Tibial nerve (tissue), 4 donors: ENCODE results near the gene TERT. TPM values are rescaled to one million over a fixed set of nuclear protein-coding genes. Genes with fewer than 3 reads are reported as not detected.

ENCODE experiments used
- DNase-seq, 2 donors: peaks; one replicate each; pipeline ENCODE4 v3.0.0-alpha.2; 2019; ENCODE audit warnings: low spot score in 2 of 2
- H3K27ac ChIP-seq, 4 donors: fragments of 200-600 bp; sonication (generic) in 3 of 4; one replicate each; pipeline ENCODE4 v1.5.1; 2017 to 2019; ENCODE audit warnings: mild to moderate bottlenecking in 1 of 4
- H3K27me3 ChIP-seq, 2 donors: fragments of 200-600 bp; sonication (generic) in 1 of 2; one replicate each; pipeline versions ENCODE4 v1.5.1 to v1.6.0; 2017 to 2019
- H3K36me3 ChIP-seq, 3 donors: fragments of 200-600 bp; sonication (generic); one replicate each; pipeline ENCODE4 v1.5.1; 2018 to 2019
- H3K4me1 ChIP-seq, 4 donors: fragments of 200-600 bp; sonication (generic) in 3 of 4; one replicate each; pipeline ENCODE4 v1.5.1; 2017 to 2019
- H3K4me3 ChIP-seq, 4 donors: fragments of 200-600 bp; sonication (generic) in 3 of 4; one replicate each; pipeline ENCODE4 v1.5.1; 2017 to 2019; ENCODE audit warnings: mild to moderate bottlenecking in 1 of 4, moderate library complexity in 1 of 4
- H3K9me3 ChIP-seq, 4 donors: fragments of 200-600 bp; sonication (generic) in 3 of 4; one replicate each; pipeline ENCODE4 v1.5.1; 2017 to 2019
- EP300 ChIP-seq, 2 donors: sonication (generic); formaldehyde crosslinking; IDR thresholded peaks; one replicate each; pipeline ENCODE4 v1.6.1; 2017; ENCODE audit warnings: antibody characterized with exemption in 2 of 2, mild to moderate bottlenecking in 1 of 2
- POLR2A ChIP-seq, 2 donors: fragments of 450-650 bp; IDR thresholded peaks; one replicate each; pipeline ENCODE4 v1.6.1; 2017; ENCODE audit warnings: antibody characterized with exemption in 2 of 2, mild to moderate bottlenecking in 2 of 2, moderate library complexity in 2 of 2
- WGBS, 2 donors: methylation state at CpG; one replicate each; pipeline ENCODE4 v1.1.5; 2018; 5-methylcytosine and 5-hydroxymethylcytosine counted together
- total RNA-seq, 4 donors: library from RNA; depleted of rRNA; stranded (reverse); fragments of >200 nt; gene quantifications; one replicate each; pipeline ENCODE4 v1.1.0, GENCODE V29; 2016
- TF ChIP-seq, protein P1 (sequence below), 5 experiments: fragments of 200-600 bp in 3 of 5; fragments of 450-650 bp in 2 of 5; sonication (generic) in 3 of 5; IDR thresholded peaks; one replicate each; pipeline ENCODE4 v1.5.1; 2016 to 2019; ENCODE audit warnings: antibody characterized with exemption in 5 of 5, mild to moderate bottlenecking in 3 of 5, moderate library complexity in 2 of 5

The TERT gene
- total RNA-seq, 4 donors from 2014 or later, result not detected

DNA sequence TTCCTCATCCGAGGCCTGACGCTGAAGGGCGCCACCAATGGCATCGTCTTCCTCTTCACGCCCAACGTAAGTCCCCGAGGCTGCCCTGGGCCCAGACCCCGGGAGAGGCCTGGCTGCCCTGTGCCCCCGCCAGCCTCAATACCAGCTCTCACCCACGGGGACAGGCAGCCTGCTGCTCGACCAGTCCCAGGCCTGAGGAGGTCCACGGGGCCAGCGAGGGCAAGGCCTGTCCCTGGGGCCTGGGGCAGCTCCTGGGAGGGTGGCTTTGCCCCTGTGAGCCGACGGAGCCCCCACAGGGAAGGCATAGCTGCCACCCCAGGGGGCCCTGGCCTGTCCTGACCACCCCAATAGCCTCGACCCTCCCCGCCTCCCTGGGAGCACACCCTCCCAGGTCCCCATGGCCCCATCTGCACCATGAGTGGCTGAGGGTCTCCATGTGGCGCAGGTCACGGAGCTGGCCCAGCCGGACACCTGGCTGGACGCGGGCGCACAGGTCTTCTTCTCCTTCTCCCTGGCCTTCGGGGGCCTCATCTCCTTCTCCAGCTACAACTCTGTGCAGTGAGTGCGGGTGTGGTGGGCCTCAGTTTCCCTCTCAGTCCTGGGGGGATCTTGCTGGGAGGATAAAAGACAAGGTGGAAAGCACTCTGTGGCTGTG is 81.2 kb downstream of the TERT start:
- no peaks in the 10 kb centered on the region for H3K36me3 ChIP-seq
- WGBS, 2 donors, result 83 to 88% methylated on average over 21 to 25 of the region's 25 CpGs
- no peak overlapping the region for H3K27ac ChIP-seq
- peaks cover 0 to 6% of the 10 kb centered on the region in 2 donors for H3K27me3 ChIP-seq
- no peaks in the 10 kb centered on the region for H3K4me1 ChIP-seq
- peaks cover 0 to 18% (median 0%) of the 10 kb centered on the region in 4 donors for H3K9me3 ChIP-seq
- no peak for DNase-seq
- no peak overlapping the region for H3K4me3 ChIP-seq
- TF ChIP-seq EP300 (IDR thresholded peaks at IDR 0.05) (no peak), POLR2A (IDR thresholded peaks at IDR 0.05) (no peak)
- TF ChIP-seq, protein P1, sequence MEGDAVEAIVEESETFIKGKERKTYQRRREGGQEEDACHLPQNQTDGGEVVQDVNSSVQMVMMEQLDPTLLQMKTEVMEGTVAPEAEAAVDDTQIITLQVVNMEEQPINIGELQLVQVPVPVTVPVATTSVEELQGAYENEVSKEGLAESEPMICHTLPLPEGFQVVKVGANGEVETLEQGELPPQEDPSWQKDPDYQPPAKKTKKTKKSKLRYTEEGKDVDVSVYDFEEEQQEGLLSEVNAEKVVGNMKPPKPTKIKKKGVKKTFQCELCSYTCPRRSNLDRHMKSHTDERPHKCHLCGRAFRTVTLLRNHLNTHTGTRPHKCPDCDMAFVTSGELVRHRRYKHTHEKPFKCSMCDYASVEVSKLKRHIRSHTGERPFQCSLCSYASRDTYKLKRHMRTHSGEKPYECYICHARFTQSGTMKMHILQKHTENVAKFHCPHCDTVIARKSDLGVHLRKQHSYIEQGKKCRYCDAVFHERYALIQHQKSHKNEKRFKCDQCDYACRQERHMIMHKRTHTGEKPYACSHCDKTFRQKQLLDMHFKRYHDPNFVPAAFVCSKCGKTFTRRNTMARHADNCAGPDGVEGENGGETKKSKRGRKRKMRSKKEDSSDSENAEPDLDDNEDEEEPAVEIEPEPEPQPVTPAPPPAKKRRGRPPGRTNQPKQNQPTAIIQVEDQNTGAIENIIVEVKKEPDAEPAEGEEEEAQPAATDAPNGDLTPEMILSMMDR (IDR thresholded peaks at IDR 0.05), result no peak

DNA sequence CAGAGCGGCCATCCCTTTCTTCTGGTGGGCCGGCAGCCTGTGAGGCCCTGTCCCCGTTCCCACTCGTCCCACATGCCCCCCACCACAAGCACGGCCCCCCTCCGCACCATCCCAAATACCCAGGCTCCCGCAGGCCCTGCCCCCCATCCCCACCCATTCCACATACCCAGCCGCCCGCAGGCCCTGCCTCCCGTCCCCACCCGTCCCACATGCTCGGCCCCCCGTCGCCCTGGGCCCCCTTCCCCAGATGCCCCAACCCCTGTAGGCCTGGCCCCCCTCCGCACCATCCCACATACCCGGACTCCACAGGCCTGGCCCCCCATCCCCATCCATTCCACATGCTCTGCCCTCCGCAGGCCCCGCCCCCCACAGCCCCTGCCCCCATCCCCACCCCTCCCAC is 82.0 kb downstream of the TERT start:
- H3K4me1 ChIP-seq, result no peaks in the 10 kb centered on the region
- DNase-seq, result no peak
- 90% methylated on average over 18 of the region's 18 CpGs for WGBS, 2 donors
- no peaks in the 10 kb centered on the region for H3K36me3 ChIP-seq
- H3K27ac ChIP-seq, result no peak overlapping the region
- peaks cover 0 to 11% of the 10 kb centered on the region in 2 donors for H3K27me3 ChIP-seq
- peaks cover 0 to 18% (median 0%) of the 10 kb centered on the region in 4 donors for H3K9me3 ChIP-seq
- TF ChIP-seq, protein P1 (IDR thresholded peaks at IDR 0.05), result no peak
- no peak for TF ChIP-seq EP300 (IDR thresholded peaks at IDR 0.05)
- no peak for TF ChIP-seq POLR2A (IDR thresholded peaks at IDR 0.05)
- no peak overlapping the region for H3K4me3 ChIP-seq

DNA sequence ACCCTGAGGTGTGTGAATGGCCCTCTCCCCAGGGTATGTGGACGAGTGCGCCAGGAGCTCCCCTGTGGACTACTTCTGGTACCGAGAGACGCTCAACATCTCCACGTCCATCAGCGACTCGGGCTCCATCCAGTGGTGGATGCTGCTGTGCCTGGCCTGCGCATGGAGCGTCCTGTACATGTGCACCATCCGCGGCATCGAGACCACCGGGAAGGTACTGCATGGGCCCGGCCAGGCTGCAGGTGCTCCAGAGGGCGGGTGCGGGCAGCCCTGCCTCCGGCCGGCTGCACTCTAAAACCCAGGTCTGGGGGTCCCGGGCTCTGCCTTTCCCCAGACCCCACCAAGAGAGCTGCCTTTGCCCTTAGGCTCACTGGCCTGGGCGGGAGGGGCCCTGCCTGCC is 82.6 kb downstream of the TERT start:
- H3K27me3 ChIP-seq, result peaks cover 0 to 16% of the 10 kb centered on the region in 2 donors
- 88 to 89% methylated on average over 16 to 20 of the region's 20 CpGs for WGBS, 2 donors
- H3K9me3 ChIP-seq, result peaks cover 0 to 18% (median 0%) of the 10 kb centered on the region in 4 donors
- H3K4me3 ChIP-seq, result no peak overlapping the region
- TF ChIP-seq POLR2A (IDR thresholded peaks at IDR 0.05) (no peak), EP300 (IDR thresholded peaks at IDR 0.05) (no peak)
- TF ChIP-seq, protein P1 (IDR thresholded peaks at IDR 0.05), result no peak
- DNase-seq, result no peak
- H3K4me1 ChIP-seq, result no peaks in the 10 kb centered on the region
- H3K27ac ChIP-seq, result no peak overlapping the region
- no peaks in the 10 kb centered on the region for H3K36me3 ChIP-seq

DNA sequence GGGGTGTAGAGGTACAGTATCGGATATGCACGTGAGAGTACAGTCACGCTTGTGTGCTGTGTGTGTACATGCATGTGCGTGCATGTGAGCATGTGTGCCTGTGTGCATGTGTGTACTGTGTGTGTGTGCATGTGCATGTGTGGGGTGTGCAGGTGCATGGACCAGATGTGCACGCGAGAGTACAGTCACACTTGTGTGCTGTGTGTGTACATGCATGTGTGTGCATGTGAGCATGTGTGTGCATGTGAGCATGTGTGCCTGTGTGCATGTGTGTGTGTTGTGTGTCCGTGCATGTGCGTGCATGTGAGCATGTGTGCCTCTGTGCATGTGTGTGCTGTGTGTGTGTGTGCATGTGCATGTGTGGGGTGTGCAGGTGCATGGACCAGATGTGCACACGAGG is 83.2 kb downstream of the TERT start:
- no peaks in the 10 kb centered on the region for H3K4me1 ChIP-seq
- H3K27me3 ChIP-seq, result peaks cover 0 to 18% of the 10 kb centered on the region in 2 donors
- H3K36me3 ChIP-seq, result no peaks in the 10 kb centered on the region
- no peak for DNase-seq
- H3K9me3 ChIP-seq, result peaks cover 0 to 18% (median 0%) of the 10 kb centered on the region in 4 donors
- H3K4me3 ChIP-seq, result no peak overlapping the region
- no peak overlapping the region for H3K27ac ChIP-seq
- 94 to 96% methylated on average over 9 of the region's 9 CpGs for WGBS, 2 donors
- TF ChIP-seq, protein P1 (IDR thresholded peaks at IDR 0.05), result no peak
- TF ChIP-seq EP300 (IDR thresholded peaks at IDR 0.05) (no peak), POLR2A (IDR thresholded peaks at IDR 0.05) (no peak)

DNA sequence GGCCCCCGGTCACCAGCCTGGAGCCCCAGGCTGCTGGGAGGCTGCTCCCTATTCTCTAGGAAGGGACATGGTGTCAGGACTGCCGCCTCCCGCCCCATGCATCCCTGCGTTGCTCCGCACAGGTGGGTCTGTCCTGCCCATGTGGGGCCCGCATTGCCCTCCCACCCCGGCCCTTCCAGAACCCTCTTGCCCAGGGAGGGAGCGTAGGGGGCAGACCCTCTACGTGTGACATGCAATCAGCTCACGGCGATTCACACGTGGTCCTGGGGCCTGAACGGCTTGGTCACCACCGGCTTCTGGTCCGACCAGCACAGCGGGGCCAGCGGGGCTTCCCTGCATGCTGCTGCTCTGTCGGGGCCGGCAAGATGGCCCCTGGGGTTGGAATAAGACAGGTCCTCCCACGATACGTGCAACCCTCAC is 84.0 kb downstream of the TERT start:
- 69 to 88% methylated on average over 19 to 21 of the region's 21 CpGs for WGBS, 2 donors
- Histone ChIP-seq H3K4me3 (no peak overlapping the region), H3K36me3 (no peaks in the 10 kb centered on the region), H3K4me1 (no peaks in the 10 kb centered on the region), H3K9me3 (peaks cover 0 to 11% (median 0%) of the 10 kb centered on the region in 4 donors), H3K27ac (no peak overlapping the region), H3K27me3 (peaks cover 0 to 19% of the 10 kb centered on the region in 2 donors)
- no peak for TF ChIP-seq EP300 (IDR thresholded peaks at IDR 0.05)
- TF ChIP-seq, protein P1 (IDR thresholded peaks at IDR 0.05), result no peak
- TF ChIP-seq POLR2A (IDR thresholded peaks at IDR 0.05), result no peak
- no peak for DNase-seq
